GM21528 (cell line): ENCODE measurements around the gene TOP3A.
A peak's percentile ranks its signal among the peaks of the same experiment; 100 is the strongest.

Source experiments
- ATAC-seq: cut with Tn5 transposase; IDR thresholded peaks from one replicate; pipeline ENCODE4 v1.9.1; 2021; ENCODE audit warnings: mild to moderate bottlenecking, moderate library complexity; ENCODE audit not compliant: unreplicated experiment, low FRiP score

TOP3A gene

GRCh38 chr17:18235743-18236256 lies 79.0 kb downstream of the TOP3A start:
- ATAC-seq: no peak

- no peak for ATAC-seq
These were observed 79.9 kb downstream of the TOP3A start for GRCh38 chr17:18234853-18235380.

- no peak for ATAC-seq
These were observed 80.8 kb downstream of the TOP3A start for GRCh38 chr17:18233803-18234518.

GRCh38 chr17:18231164-18231563 lies 83.6 kb downstream of the TOP3A start:
- ATAC-seq: no peak

DNA sequence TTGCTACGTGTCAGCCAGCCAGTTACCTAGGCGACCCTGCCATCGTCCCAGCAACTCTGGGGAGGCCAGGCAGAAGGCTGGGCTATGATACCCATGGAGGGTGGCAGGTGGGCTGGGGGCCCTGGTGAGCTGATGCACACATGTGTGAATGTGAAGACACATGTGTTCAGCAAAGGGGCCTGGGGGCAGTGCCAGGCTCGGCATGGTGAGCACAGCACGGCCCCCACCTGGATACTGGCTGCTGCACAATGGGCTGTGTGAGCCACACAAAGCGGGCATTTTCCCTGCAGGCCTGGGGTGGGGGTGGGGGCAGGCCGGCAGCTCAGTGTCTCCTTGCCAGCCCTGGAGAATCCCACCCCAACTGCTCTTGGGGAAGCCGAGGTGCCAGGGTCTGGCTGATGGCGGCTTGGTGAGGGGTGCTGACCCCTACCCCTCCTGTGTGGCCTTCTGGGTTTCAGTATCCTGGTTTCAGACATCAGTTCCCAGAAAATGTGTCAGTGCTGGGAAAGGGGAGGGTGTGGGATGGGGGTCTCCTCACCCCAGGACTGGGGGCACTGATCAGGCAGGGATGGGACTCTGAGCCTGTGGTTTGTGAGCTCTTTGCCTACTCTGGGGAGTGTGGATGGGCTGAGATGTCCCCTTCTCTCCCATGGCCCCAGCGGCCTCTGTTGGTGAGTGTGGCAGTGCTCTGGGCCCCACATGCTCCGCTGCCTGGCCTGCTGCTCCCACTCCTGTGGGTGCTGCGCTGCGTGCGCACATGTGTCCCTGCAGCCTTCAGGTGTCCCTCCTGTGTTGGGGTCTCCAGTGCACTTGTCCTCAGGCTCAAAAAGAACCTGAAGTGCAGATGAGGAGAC lies 84.3 kb downstream of the TOP3A start:
- ATAC-seq: no peak

DNA sequence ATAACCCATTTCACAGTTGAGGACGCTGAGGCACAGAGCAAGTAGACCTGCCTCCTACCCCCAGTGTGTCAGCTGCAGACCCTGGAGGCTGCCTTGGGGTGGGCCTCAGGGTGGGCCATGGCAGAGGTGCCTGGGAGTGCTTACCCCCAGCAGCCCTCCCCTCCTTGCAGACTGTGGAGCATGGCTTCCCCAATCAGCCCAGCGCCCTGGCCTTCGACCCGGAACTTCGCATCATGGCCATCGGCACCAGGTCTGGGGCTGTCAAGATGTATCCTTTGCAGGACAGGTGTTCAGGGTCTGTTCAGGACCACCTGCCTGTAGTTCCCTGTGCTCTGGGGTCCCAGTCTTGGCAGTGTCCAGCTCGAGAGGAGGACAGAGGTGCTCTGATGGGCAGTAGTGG lies 85.0 kb downstream of the TOP3A start:
- no peak for ATAC-seq

DNA sequence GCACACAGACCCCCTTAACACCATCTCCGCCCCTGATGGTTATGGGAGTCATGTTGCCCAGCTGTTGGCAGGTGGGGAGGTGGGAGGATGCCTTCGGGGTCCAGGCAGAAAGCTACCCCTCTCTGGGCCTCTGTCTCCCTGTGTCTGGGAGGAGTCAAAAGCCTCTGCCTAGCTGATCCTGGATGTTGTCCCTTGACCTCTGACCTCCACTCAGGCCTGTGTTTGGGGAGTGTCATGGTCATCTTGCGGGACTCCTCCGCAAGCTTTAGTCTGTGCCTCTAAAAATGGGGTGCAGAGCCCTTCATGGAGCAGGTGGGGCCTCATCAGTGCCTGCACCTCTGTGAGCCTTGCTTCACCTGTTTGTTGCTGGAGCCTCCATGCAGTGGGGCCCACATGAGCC lies 85.5 kb downstream of the TOP3A start:
- ATAC-seq: no peak

DNA sequence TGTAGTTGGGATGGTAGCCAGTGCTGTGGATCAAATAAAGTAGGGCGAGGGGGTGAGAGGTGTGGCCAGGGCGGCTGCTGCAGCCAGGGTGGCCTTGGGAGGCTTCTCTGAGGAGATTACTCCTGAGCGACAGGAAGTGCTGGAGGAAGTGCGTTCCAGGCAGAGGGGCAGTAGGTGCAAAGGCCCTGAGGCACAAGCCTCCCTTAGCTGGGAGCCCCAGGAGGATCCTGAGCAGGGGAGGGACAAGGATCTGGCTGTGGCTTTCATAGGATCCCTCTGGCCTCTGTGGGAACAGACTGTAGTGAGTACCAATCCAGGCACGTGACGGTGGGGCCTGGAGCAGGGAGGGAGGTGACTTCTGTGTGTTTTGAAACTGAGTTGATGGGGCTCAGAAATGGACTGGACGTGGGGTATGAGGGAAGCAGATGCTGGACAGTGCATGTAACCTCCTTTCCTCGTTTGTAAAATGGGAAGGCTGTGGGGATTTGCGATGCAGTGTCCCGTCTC lies 86.6 kb downstream of the TOP3A start:
- no peak for ATAC-seq

- ATAC-seq: no peak
These were observed 87.2 kb downstream of the TOP3A start for GRCh38 chr17:18227635-18228034.

- no peak for ATAC-seq
These were observed 88.4 kb downstream of the TOP3A start for GRCh38 chr17:18226284-18226945.

GRCh38 chr17:18225642-18226283 lies 89.0 kb downstream of the TOP3A start:
- peak; percentile 34 for ATAC-seq

DNA sequence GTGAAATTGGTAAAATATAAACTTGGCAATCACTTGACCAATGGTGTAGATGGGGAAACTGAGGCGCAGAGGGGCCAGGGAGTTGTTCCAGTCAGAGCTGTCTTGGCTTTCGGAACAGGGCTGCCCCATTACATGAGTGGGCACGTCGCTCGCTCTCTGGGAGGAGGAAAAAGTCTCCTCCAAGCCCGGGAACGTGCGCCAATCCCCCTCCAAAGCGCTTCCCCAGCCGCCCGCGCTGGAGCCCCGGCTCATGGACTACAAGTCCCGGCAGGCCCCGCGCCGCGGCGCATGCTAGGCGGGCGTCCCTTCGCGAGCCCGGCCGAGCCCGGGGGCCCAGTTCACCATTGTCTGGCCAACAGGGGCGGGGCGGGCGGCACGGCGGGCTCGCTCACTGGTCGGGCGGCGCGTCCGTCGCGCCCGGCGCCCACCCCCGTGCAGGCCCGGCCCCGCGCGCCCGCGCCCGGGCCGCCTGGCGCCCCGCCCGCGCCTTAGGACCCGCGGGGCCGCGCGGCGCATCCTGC lies 89.6 kb downstream of the TOP3A start, which contains the start of gene LLGL1:
LLGL1 (plus strand) TSS at position 515 of the 521 bp plus-strand sequence. CDS start 48 bp downstream, outside the sequence.
- ATAC-seq: peak; percentile 73

GRCh38 chr17:18224387-18225120 lies 90.2 kb downstream of the TOP3A start:
- ATAC-seq: no peak

- ATAC-seq: no peak
These were observed 90.8 kb downstream of the TOP3A start for GRCh38 chr17:18224053-18224386.
